Panc1 (cell line): ENCODE data around the gene DDX1.

Experiments
- CTCF ChIP-seq: fragments of 450-650 bp; IDR thresholded peaks from 2 replicates; pipeline ENCODE4 v1.5.1; 2017; ENCODE audit warnings: mild to moderate bottlenecking
- POLR2AphosphoS5 ChIP-seq: IDR thresholded peaks from 2 replicates; pipeline ENCODE4 v1.6.1; 2012; ENCODE audit warnings: mild to moderate bottlenecking, low read depth, low read length, moderate library complexity
- SIN3A ChIP-seq: IDR thresholded peaks from 2 replicates; pipeline ENCODE4 v1.6.1; 2012; ENCODE audit warnings: low read depth, mild to moderate bottlenecking, low read length, moderate library complexity, borderline replicate concordance; ENCODE audit not compliant: insufficient read depth

DNA sequence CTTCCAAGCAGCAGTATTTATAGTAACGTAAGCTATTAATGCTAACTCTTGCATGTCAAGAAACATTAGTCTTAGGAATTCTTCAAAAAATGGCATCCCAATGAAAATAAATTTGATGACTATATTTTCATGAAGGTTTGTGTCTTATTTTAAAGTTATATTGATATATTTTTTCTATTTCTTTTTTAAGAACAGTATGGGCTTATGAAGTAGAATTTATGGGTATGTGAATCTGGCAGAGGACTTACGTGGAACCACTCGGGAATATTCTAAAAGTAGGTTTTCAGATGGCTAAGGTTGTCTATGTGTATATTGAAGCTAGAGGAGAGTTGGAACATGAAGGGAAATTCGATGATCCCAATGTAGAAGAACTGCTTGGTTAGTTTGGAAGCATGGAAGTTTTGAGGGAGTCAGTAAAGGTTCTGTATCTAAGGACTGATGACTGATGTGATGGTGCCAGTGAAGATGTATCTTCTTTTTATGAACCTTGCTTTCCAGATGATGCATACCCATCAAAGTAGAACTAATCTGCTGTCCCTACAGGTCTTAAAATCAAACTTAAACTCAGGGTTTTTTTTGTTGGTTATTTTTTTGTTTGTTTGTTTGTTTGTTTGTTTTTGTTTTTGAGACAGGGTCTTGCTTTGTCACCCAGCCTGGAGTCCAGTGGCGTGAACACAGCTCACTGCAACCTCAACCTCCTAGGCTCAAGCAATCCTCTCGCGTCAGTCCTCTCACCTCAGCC is 39.5 kb downstream of the DDX1 start:
- no peak for TF ChIP-seq POLR2AphosphoS5
- no peak for TF ChIP-seq CTCF
- TF ChIP-seq SIN3A = no peak
